Karpas-422 (cell line): ENCODE data around the gene TLCD3B. TPM values are rescaled to one million over a fixed set of nuclear protein-coding genes. Genes with fewer than 3 reads are reported as not detected.

ENCODE experiments used
- DNase-seq: peaks from one replicate; pipeline ENCODE4 v3.0.0-alpha.2; 2015
- H2AFZ ChIP-seq: fragments of 200-600 bp; sonication (generic); 2 replicates; pipeline ENCODE4 v1.6.1; 2014; ENCODE audit warnings: antibody characterized with exemption, low read length, mixed read lengths
- H3K27ac ChIP-seq: fragments of 200-600 bp; sonication (generic); 2 replicates; pipeline ENCODE4 v1.5.1; 2014; ENCODE audit warnings: mild to moderate bottlenecking, low read length, moderate library complexity
- H3K27me3 ChIP-seq: fragments of 200-600 bp; sonication (generic); 2 replicates; pipeline ENCODE4 v1.6.1; 2014; ENCODE audit warnings: low read length, mixed read lengths
- H3K36me3 ChIP-seq: fragments of 200-600 bp; sonication (generic); 2 replicates; pipeline ENCODE4 v1.6.1; 2014; ENCODE audit warnings: low read length, mixed read lengths; ENCODE audit not compliant: insufficient read depth
- H3K4me1 ChIP-seq: fragments of 200-600 bp; sonication (generic); 2 replicates; pipeline ENCODE4 v1.6.1; 2014; ENCODE audit warnings: mild to moderate bottlenecking, low read length, mixed read lengths
- H3K4me2 ChIP-seq: fragments of 200-600 bp; sonication (generic); 2 replicates; pipeline ENCODE4 v1.6.1; 2014; ENCODE audit warnings: low read length, low read depth, mild to moderate bottlenecking; ENCODE audit not compliant: poor library complexity, severe bottlenecking
- H3K4me3 ChIP-seq: fragments of 200-600 bp; sonication (generic); 2 replicates; pipeline ENCODE4 v1.5.1; 2014; ENCODE audit warnings: mild to moderate bottlenecking, antibody characterized with exemption, low read length, mixed read lengths
- H3K79me2 ChIP-seq: fragments of 200-600 bp; sonication (generic); 2 replicates; pipeline ENCODE4 v1.6.1; 2014; ENCODE audit warnings: mild to moderate bottlenecking, low read length, mixed read lengths
- H3K9ac ChIP-seq: fragments of 200-600 bp; sonication (generic); 2 replicates; pipeline ENCODE4 v1.6.0; 2014; ENCODE audit warnings: low read length
- H3K9me2 ChIP-seq: fragments of 200-600 bp; sonication (generic), shearing (Covaris generic); replicated peaks from 2 replicates; pipeline ENCODE4 v1.6.0; 2014; ENCODE audit warnings: mild to moderate bottlenecking, low read length, moderate library complexity; ENCODE audit not compliant: insufficient read depth
- H3K9me3 ChIP-seq: fragments of 300-700, 200-600 bp; sonication (generic); 2 replicates; pipeline ENCODE4 v1.6.1; 2014; ENCODE audit warnings: low read length, mixed read lengths
- H4K20me1 ChIP-seq: fragments of 200-600 bp; sonication (generic); 2 replicates; pipeline ENCODE4 v1.6.1; 2014; ENCODE audit warnings: mild to moderate bottlenecking, antibody characterized with exemption, low read length, low read depth; ENCODE audit not compliant: insufficient read depth
- total RNA-seq: library from RNA; depleted of rRNA; stranded (reverse); fragments of >200 nt; shearing (Covaris generic); gene quantifications from 2 replicates; pipeline ENCODE4 v1.2.3, GENCODE V29; 2014; ENCODE audit warnings: low replicate concordance

TLCD3B gene
- total RNA-seq, 1 experiment from 2014 or later = not detected

- Histone ChIP-seq H3K4me1 (peaks cover 10% of the 10 kb centered on the region), H3K9me2 (no peaks in the 10 kb centered on the region), H3K79me2 (no peaks in the 10 kb centered on the region), H3K4me2 (no peak overlapping the region), H2AFZ (no peak overlapping the region), H3K27ac (no peak overlapping the region), H3K4me3 (no peak overlapping the region), H3K27me3 (no peaks in the 10 kb centered on the region), H3K36me3 (peaks cover 9% of the 10 kb centered on the region), H3K9me3 (no peaks in the 10 kb centered on the region), H3K9ac (no peak overlapping the region), H4K20me1 (no peaks in the 10 kb centered on the region)
- DNase-seq = no peak
Measured at GRCh38 chr16:29989111-29989858, 41.8 kb downstream of the TLCD3B start.

- peaks cover 3% of the 10 kb centered on the region for H3K4me1 ChIP-seq
- no peaks in the 10 kb centered on the region for H3K9me3 ChIP-seq
- H3K79me2 ChIP-seq = no peaks in the 10 kb centered on the region
- H3K4me3 ChIP-seq = no peak overlapping the region
- H3K9ac ChIP-seq = no peak overlapping the region
- H3K4me2 ChIP-seq = no peak overlapping the region
- DNase-seq = peak; percentile 17
- H3K27ac ChIP-seq = no peak overlapping the region
- no peaks in the 10 kb centered on the region for H4K20me1 ChIP-seq
- no peak overlapping the region for H2AFZ ChIP-seq
- H3K9me2 ChIP-seq = no peaks in the 10 kb centered on the region
- peaks cover 13% of the 10 kb centered on the region for H3K36me3 ChIP-seq
- no peaks in the 10 kb centered on the region for H3K27me3 ChIP-seq
Measured at GRCh38 chr16:29988346-29989075, 42.6 kb downstream of the TLCD3B start.

GRCh38 chr16:29987371-29988085, 43.5 kb downstream of the TLCD3B start:
- Histone ChIP-seq H3K4me3 (no peak overlapping the region), H4K20me1 (no peaks in the 10 kb centered on the region), H2AFZ (no peak overlapping the region), H3K9me3 (no peaks in the 10 kb centered on the region), H3K27ac (no peak overlapping the region), H3K4me1 (no peaks in the 10 kb centered on the region), H3K4me2 (no peak overlapping the region), H3K27me3 (no peaks in the 10 kb centered on the region), H3K9ac (no peak overlapping the region), H3K36me3 (peaks cover 13% of the 10 kb centered on the region), H3K9me2 (no peaks in the 10 kb centered on the region), H3K79me2 (no peaks in the 10 kb centered on the region)
- DNase-seq = peak; percentile 14

- Histone ChIP-seq H3K27ac (no peak overlapping the region), H2AFZ (no peak overlapping the region), H3K79me2 (no peaks in the 10 kb centered on the region), H3K36me3 (peaks cover 13% of the 10 kb centered on the region), H3K9me3 (no peaks in the 10 kb centered on the region), H3K9ac (no peak overlapping the region), H3K27me3 (no peaks in the 10 kb centered on the region), H3K4me1 (no peaks in the 10 kb centered on the region), H3K4me3 (no peak overlapping the region), H3K4me2 (no peak overlapping the region), H4K20me1 (no peaks in the 10 kb centered on the region), H3K9me2 (no peaks in the 10 kb centered on the region)
- no peak for DNase-seq
Measured at GRCh38 chr16:29986931-29987330, 44.1 kb downstream of the TLCD3B start.

GRCh38 chr16:29986231-29986630, 44.8 kb downstream of the TLCD3B start:
- H3K4me3 ChIP-seq = no peak overlapping the region
- no peaks in the 10 kb centered on the region for H3K9me3 ChIP-seq
- no peaks in the 10 kb centered on the region for H3K9me2 ChIP-seq
- no peak overlapping the region for H2AFZ ChIP-seq
- peak; percentile 26 for DNase-seq
- H3K4me1 ChIP-seq = no peaks in the 10 kb centered on the region
- no peaks in the 10 kb centered on the region for H3K79me2 ChIP-seq
- no peak overlapping the region for H3K4me2 ChIP-seq
- H3K36me3 ChIP-seq = peaks cover 17% of the 10 kb centered on the region
- no peak overlapping the region for H3K27ac ChIP-seq
- no peaks in the 10 kb centered on the region for H3K27me3 ChIP-seq
- no peak overlapping the region for H3K9ac ChIP-seq
- no peaks in the 10 kb centered on the region for H4K20me1 ChIP-seq

- no peak overlapping the region for H3K27ac ChIP-seq
Measured at GRCh38 chr16:29985271-29985811, 45.7 kb downstream of the TLCD3B start.

GRCh38 chr16:29984764-29985147, 46.3 kb downstream of the TLCD3B start:
- Histone ChIP-seq H3K9ac (no peak overlapping the region), H3K36me3 (peaks cover 27% of the 10 kb centered on the region), H3K27me3 (no peaks in the 10 kb centered on the region), H2AFZ (no peak overlapping the region), H3K4me1 (no peaks in the 10 kb centered on the region), H3K4me2 (no peak overlapping the region), H3K27ac (no peak overlapping the region), H3K9me2 (no peaks in the 10 kb centered on the region), H3K79me2 (no peaks in the 10 kb centered on the region), H3K4me3 (no peak overlapping the region), H4K20me1 (no peaks in the 10 kb centered on the region), H3K9me3 (no peaks in the 10 kb centered on the region)
- no peak for DNase-seq

More at GRCh38 chr16:29985271-29985811, 45.7 kb downstream of the TLCD3B start:
- Histone ChIP-seq H3K9me3 (no peaks in the 10 kb centered on the region), H3K79me2 (no peaks in the 10 kb centered on the region), H3K9ac (no peak overlapping the region), H3K27me3 (no peaks in the 10 kb centered on the region), H3K4me2 (no peak overlapping the region), H2AFZ (no peak overlapping the region), H3K4me1 (no peaks in the 10 kb centered on the region), H3K9me2 (no peaks in the 10 kb centered on the region), H4K20me1 (no peaks in the 10 kb centered on the region), H3K36me3 (peaks cover 24% of the 10 kb centered on the region), H3K4me3 (no peak overlapping the region)
- peak; percentile 32 for DNase-seq
